Aorta (tissue), 5 donors: ENCODE measurements around the gene GTF2IRD1. TPM values are rescaled to one million over a fixed set of nuclear protein-coding genes. Genes with fewer than 3 reads are reported as not detected.
"Not testable (repeated sequence)": the region's sequence is repeated elsewhere in the genome, so short reads cannot be mapped to it uniquely, and the experiment has no call there.

Source experiments
- ATAC-seq: fragments of 200-7000 bp; cut with Tn5 transposase; one replicate; pipeline ENCODE4 v1.9.1; 2022; ENCODE audit warnings: moderate library complexity; ENCODE audit not compliant: low FRiP score
- DNase-seq, 2 donors: peaks; one replicate each; pipeline ENCODE4 v3.0.0-alpha.2; 2020
- H3K27ac ChIP-seq, 2 donors: one replicate each; pipeline ENCODE4 v1.5.1; 2013; ENCODE audit warnings: low read length in 2 of 2, mild to moderate bottlenecking in 2 of 2, moderate library complexity in 2 of 2, control low read depth in 1 of 2, inconsistent platforms in 1 of 2, low read depth in 1 of 2
- H3K27me3 ChIP-seq, 2 donors: one replicate each; pipeline ENCODE4 v1.6.1; 2013; ENCODE audit warnings: control low read depth in 1 of 2, low read length in 1 of 2, mild to moderate bottlenecking in 1 of 2, moderate library complexity in 1 of 2; ENCODE audit not compliant: insufficient read depth in 2 of 2, control insufficient read depth in 1 of 2
- H3K36me3 ChIP-seq, 2 donors: one replicate each; pipeline ENCODE4 v1.6.1; 2013; ENCODE audit warnings: control low read depth in 1 of 2, low read length in 1 of 2, mild to moderate bottlenecking in 1 of 2; ENCODE audit not compliant: insufficient read depth in 2 of 2, control insufficient read depth in 1 of 2
- H3K4me1 ChIP-seq, 2 donors: one replicate each; pipeline ENCODE4 v1.6.1; 2013; ENCODE audit warnings: low read length in 2 of 2, control low read depth in 1 of 2, mild to moderate bottlenecking in 1 of 2, moderate library complexity in 1 of 2; ENCODE audit not compliant: insufficient read depth in 2 of 2, control insufficient read depth in 1 of 2
- H3K4me3 ChIP-seq, 2 donors: one replicate each; pipeline ENCODE4 v1.5.1; 2013; ENCODE audit warnings: low read length in 2 of 2, control low read depth in 1 of 2, mild to moderate bottlenecking in 1 of 2
- H3K9me3 ChIP-seq: one replicate; pipeline ENCODE4 v1.6.1; 2013; ENCODE audit warnings: mild to moderate bottlenecking, low read length; ENCODE audit not compliant: control insufficient read depth
- WGBS, 2 donors: extraction: QIAGEN DNeasy Blood & Tissue Kit; methylation state at CpG; one replicate each; pipeline ENCODE4 v1.1.7; 2013; 5-methylcytosine and 5-hydroxymethylcytosine counted together
- intact Hi-C, 2 donors: fragments of 100-400 bp; cut with DNase I; formaldehyde crosslinking; loops; one replicate each; pipeline versions ENCODE4 v1.14.2 to v1.15.0; 2022
- polyA plus RNA-seq, 2 donors: library from polyadenylated mRNA; stranded (reverse); fragments of 200-250 nt; gene quantifications; one replicate each; pipeline ENCODE4 v1.2.3, GENCODE V29; 2013
- total RNA-seq, 2 donors: library from RNA; stranded (reverse); fragmentation: NEBNext Ultra II Directional; extraction: Animal tissue kit (Norgen Biotek cat#: 25700); gene quantifications; one replicate each; pipeline ENCODE4 v1.2.1, GENCODE V29; 2021
- donor health status: healthy with polysubstance abuse.
- donor health status: Bipolar disorder and iron deficiency.
- donor health status: DM: no; HTN: no; CAD: no.
- donor health status: DM: no; HTN: no; CAD: no.
- donor health status: DM: yes; HTN: yes; CAD: no.

Gene GTF2IRD1
- total and polyA plus RNA-seq, 4 donors, result 4.3 to 11.5 (median 7.5) TPM

DNA sequence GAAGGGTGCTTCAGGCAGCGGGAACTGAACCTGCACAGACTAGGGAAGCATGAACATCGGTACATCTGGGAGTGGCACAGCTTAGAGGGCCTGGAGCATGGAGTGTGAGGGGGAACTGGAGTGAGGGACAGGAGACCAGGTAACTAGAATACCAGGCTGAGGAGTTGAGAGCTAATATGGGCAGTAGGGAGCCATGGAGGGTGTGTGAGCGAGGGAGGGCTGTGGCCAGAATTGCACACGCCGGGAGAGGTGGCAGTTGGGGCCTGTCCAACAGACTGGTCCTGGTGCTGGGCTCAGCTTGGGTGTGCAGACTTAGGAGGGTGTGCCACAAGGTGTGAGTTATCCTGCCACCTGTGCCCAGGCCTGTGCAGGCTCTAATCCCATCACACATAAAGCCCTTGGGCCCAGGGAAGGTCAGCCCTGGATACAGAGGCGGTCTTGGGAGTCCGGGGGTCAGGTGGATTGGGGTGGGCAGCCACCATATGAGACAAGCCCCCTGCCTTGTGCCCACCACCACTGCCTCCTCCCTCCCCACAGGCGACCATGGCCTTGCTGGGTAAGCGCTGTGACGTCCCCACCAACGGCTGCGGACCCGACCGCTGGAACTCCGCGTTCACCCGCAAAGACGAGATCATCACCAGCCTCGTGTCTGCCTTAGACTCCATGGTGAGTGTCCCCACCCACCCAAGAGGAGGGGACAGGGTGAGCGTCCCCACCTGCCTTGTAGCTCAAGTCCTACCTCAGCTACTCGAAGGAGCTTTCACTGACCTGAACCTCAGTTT is 54.0 kb downstream of the GTF2IRD1 start:
- no peak for ATAC-seq
- DNase-seq, result no peak
- H3K36me3 ChIP-seq, result no peaks in the 10 kb centered on the region
- H3K27me3 ChIP-seq, result no peaks in the 10 kb centered on the region
- H3K9me3 ChIP-seq, result no peaks in the 10 kb centered on the region
- no peak overlapping the region for H3K4me3 ChIP-seq
- no peak overlapping the region for H3K27ac ChIP-seq
- intact Hi-C loops, result loop anchor here in 1 of 2 donors (10.0 kb wide), 1 partner anchor 53 kb away; the partner anchor contains the start of gene GTF2IRD1
- H3K4me1 ChIP-seq, result no peaks in the 10 kb centered on the region
- 97% methylated on average over 21 of the region's 21 CpGs for WGBS, 2 donors

DNA sequence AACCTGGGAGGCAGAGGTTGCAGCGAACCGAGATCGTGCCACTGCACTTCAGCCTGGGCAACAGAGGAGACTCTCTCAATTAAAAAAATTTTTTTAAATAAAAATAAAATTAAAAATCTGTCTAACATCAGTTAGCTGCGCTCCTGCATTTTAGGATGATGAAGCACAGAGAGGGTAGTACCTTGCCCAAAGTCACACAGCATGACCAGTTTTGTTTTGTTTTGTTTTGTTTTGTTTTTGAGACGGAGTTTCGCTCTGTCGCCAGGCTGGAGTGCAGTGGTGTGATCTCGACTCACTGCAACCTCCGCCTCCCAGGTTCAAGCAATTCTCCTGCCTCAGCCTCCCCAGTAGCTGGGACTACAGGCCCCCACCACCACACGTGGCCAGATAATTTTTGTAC is 55.7 kb downstream of the GTF2IRD1 start:
- H3K4me3 ChIP-seq, ATAC-seq, H3K36me3 ChIP-seq, H3K4me1 ChIP-seq, H3K9me3 ChIP-seq, H3K27ac ChIP-seq, DNase-seq, H3K27me3 ChIP-seq: not testable (repeated sequence)
- intact Hi-C loops, result loop anchor here in 1 of 2 donors (10.0 kb wide), 1 partner anchor 55 kb away; the partner anchor contains the start of gene GTF2IRD1
- WGBS, 2 donors, result 95 to 96% methylated on average over 10 of the region's 10 CpGs

DNA sequence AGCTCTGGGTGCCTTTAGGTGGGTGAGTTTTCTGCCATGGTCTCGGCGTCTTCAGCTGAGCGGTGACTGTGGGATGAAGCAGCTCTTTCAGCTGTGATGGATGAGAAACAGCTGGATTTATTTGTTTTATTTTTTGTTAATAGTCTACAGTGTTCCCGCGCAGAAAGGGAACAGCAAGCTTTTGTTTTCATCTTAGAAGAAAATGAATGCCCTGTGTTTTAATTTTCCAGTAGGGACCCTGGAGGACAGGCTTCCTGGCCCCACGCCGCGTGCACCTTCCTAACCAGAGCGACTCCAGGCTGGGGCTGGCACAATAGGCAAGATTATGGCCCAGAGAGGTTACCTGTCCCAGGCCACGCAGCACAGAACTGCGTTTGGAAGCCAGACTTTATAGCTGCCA is 57.6 kb downstream of the GTF2IRD1 start:
- intact Hi-C loops, result no loop called here
- Histone ChIP-seq H3K36me3 (no peaks in the 10 kb centered on the region), H3K27ac (no peak overlapping the region), H3K4me1 (no peaks in the 10 kb centered on the region), H3K27me3 (no peaks in the 10 kb centered on the region), H3K9me3 (no peaks in the 10 kb centered on the region), H3K4me3 (no peak overlapping the region)
- DNase-seq, result no peak
- ATAC-seq, result no peak
- WGBS, 2 donors, result 86 to 87% methylated on average over 11 of the region's 11 CpGs

DNA sequence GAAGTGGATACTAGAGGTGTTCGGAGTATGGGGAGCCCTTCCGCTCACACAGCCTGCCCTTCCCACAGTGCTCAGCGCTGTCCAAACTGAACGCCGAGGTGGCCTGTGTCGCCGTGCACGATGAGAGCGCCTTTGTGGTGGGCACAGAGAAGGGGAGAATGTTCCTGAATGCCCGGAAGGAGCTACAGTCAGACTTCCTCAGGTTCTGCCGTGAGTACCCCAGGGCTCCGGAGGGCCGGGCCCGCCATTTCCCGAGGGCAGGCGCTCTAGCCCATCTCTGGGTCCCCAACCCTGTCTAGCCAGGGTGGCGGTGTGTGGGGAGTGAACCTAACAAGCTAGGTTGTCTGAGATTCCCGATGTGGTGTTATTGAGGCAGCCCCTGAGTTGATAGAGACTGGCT is 59.1 kb downstream of the GTF2IRD1 start:
- no peaks in the 10 kb centered on the region for H3K9me3 ChIP-seq
- ATAC-seq, result no peak
- 92 to 96% methylated on average over 18 of the region's 18 CpGs for WGBS, 2 donors
- no peaks in the 10 kb centered on the region for H3K4me1 ChIP-seq
- DNase-seq, result no peak
- no peaks in the 10 kb centered on the region for H3K36me3 ChIP-seq
- intact Hi-C loops, result no loop called here
- no peak overlapping the region for H3K4me3 ChIP-seq
- no peaks in the 10 kb centered on the region for H3K27me3 ChIP-seq
- no peak overlapping the region for H3K27ac ChIP-seq

DNA sequence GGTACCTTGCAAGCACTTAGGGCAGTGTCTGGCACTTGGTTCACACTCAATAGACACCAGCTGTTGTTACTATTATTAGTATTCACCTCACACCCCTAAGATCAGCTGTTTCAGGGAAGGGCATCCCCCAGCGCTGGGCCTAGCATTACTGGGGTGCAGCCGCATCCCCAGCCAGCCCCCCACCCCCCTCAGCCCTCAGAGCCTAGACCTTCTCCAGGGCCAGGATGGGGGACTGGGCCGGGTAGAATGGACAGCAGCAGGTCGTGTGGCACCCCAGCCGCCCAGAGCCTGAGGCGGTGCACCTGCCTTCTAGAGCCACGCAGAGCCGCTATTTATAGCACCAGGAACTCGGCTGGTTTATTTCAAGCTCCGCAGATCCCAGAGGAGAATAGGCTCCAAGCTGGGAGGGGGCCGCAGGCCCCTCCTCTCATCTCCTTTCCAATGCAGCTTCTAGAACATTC is 60.5 kb downstream of the GTF2IRD1 start:
- ATAC-seq (no peak), DNase-seq (no peak)
- 31 to 38% methylated on average over 11 of the region's 11 CpGs for WGBS, 2 donors
- H3K9me3 ChIP-seq, result no peaks in the 10 kb centered on the region
- no peaks in the 10 kb centered on the region for H3K36me3 ChIP-seq
- no peak overlapping the region for H3K27ac ChIP-seq
- no peaks in the 10 kb centered on the region for H3K4me1 ChIP-seq
- H3K4me3 ChIP-seq, result no peak overlapping the region
- no peaks in the 10 kb centered on the region for H3K27me3 ChIP-seq
- intact Hi-C loops, result no loop called here

DNA sequence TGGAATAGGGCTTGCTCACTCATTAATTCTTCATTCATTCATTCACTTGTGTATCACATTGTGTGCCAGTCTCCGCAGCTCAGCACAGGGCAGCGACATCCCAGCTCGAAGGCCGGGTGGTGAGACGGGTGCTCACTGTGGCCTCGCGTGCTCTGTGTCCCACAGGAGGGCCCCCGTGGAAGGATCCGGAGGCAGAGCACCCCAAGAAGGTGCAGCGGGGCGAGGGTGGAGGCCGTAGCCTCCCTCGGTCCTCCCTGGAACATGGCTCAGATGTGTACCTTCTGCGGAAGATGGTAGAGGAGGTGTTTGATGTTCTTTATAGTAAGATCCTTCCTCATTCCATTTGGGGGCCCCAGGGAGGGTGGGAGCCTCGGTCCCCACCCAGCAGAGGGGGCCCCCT is 61.6 kb downstream of the GTF2IRD1 start:
- H3K36me3 ChIP-seq, result no peaks in the 10 kb centered on the region
- intact Hi-C loops, result no loop called here
- 95 to 97% methylated on average over 15 of the region's 15 CpGs for WGBS, 2 donors
- DNase-seq (no peak), ATAC-seq (no peak)
- no peak overlapping the region for H3K27ac ChIP-seq
- H3K9me3 ChIP-seq, result no peaks in the 10 kb centered on the region
- no peaks in the 10 kb centered on the region for H3K27me3 ChIP-seq
- H3K4me3 ChIP-seq, result no peak overlapping the region
- no peaks in the 10 kb centered on the region for H3K4me1 ChIP-seq

DNA sequence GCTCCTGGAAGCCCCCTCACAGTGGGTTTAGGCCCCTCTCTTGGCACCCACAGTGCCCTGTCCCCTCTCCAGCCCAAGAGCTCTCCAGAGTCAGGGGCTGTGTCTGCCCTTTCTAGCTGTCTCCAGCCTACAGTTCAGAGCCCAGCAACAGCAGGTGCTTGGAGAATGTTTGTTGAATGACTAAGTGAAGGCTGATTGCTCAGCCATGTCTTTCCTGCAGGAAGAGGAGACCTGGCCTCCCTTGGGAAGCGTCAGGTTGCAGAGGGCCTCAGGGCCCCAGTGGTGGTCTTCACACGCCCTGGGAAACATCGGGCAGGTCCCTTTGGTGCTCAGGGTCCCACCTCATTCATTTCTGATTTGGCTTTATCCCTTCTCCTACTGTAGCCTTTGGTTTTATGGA is 62.5 kb downstream of the GTF2IRD1 start:
- Histone ChIP-seq H3K4me1 (no peaks in the 10 kb centered on the region), H3K27me3 (no peaks in the 10 kb centered on the region), H3K27ac (no peak overlapping the region), H3K4me3 (no peak overlapping the region), H3K9me3 (no peaks in the 10 kb centered on the region), H3K36me3 (no peaks in the 10 kb centered on the region)
- ATAC-seq (no peak), DNase-seq (no peak)
- WGBS, 2 donors, result 96 to 97% methylated on average over 3 of the region's 3 CpGs
- intact Hi-C loops, result no loop called here

DNA sequence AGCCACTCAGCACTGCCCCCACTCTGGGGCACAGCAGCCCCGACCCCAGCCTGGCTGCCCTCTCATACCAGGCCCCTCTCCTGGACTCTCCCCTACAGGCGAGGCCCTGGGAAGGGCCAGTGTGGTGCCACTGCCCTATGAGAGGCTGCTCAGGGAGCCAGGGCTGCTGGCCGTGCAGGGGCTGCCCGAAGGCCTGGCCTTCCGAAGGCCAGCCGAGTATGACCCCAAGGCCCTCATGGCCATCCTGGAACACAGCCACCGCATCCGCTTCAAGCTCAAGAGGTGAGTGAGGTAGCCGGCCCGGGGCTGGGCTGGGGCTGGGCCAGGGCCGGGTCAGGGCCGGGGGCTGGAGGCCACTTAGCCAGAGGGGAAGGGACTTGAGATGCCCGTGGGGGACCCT is 64.3 kb downstream of the GTF2IRD1 start:
- Histone ChIP-seq H3K27ac (no peak overlapping the region), H3K4me1 (no peaks in the 10 kb centered on the region), H3K4me3 (no peak overlapping the region), H3K36me3 (no peaks in the 10 kb centered on the region), H3K9me3 (peaks cover 2% of the 10 kb centered on the region), H3K27me3 (no peaks in the 10 kb centered on the region)
- DNase-seq (no peak), ATAC-seq (no peak)
- WGBS, 2 donors, result 95 to 96% methylated on average over 13 of the region's 13 CpGs
- intact Hi-C loops, result no loop called here

DNA sequence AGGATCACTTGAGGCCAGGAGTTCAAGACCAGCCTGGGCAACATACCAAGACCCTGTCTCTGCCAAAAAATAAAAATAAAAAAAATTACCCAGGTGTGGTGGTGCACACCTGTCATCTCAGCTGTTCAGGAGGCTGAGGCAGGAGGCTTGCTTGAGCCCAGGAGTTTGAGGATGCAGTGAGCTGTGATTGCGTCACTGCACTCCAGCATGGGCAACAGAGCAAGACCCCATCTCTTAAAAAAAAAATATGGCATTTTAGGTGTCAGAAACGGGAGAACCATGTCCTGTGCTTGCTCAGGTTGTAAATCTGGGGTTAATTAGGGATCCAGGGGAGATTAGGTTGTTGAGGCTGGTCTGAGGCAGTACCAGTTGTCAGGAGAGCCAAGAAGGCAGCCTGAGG is 64.9 kb downstream of the GTF2IRD1 start:
- Histone ChIP-seq H3K4me3 (no peak overlapping the region), H3K4me1 (no peaks in the 10 kb centered on the region), H3K27ac (no peak overlapping the region), H3K27me3 (no peaks in the 10 kb centered on the region), H3K36me3 (no peaks in the 10 kb centered on the region), H3K9me3 (peaks cover 2% of the 10 kb centered on the region)
- intact Hi-C loops, result no loop called here
- DNase-seq, result no peak
- WGBS, 2 donors, result 93 to 95% methylated on average over 2 of the region's 2 CpGs
- no peak for ATAC-seq
